ENCODE results near the gene CYFIP1.

Gene CYFIP1

DNA sequence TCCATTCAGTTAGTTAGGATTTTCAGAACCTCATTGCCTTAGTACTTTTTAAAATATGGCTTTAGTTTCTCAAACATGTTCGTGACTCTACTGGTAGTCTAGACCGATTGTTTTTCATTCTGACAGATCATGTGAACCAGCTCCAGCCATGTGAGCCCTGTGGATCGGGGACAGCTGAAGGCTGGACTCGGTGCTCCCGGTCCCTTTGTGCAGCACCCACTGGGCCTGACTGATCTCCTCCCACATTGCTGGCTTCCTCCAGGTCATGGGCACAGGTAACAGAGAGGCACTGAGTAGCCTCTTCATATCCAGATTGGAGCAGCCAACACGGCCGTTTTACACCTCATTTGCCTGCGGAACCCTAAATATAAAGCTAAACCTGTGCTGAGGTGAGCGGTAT lies 111.2 kb downstream of the CYFIP1 start:
- H3K27ac ChIP-seq, result no peak overlapping the region
- H3K27me3 ChIP-seq (ENCODE audit: insufficient read depth, low read depth), result no peaks in the 10 kb centered on the region
- no peak overlapping the region for H3K9ac ChIP-seq
- H3K4me3 ChIP-seq (IDR thresholded peaks at IDR 0.05; ENCODE audit: insufficient read depth, low read depth, low read length), result no peak overlapping the region
- no peaks in the 10 kb centered on the region for H3K79me2 ChIP-seq (ENCODE audit: insufficient read depth, low read depth)
- H2AFZ ChIP-seq (ENCODE audit: low read depth), result no peak overlapping the region
- H3K4me1 ChIP-seq (ENCODE audit: low read depth, poor library complexity, severe bottlenecking), result no peaks in the 10 kb centered on the region
- no peak overlapping the region for H3K4me2 ChIP-seq
- no peaks in the 10 kb centered on the region for H4K20me1 ChIP-seq (ENCODE audit: insufficient read depth)
- TF ChIP-seq, protein P1, sequence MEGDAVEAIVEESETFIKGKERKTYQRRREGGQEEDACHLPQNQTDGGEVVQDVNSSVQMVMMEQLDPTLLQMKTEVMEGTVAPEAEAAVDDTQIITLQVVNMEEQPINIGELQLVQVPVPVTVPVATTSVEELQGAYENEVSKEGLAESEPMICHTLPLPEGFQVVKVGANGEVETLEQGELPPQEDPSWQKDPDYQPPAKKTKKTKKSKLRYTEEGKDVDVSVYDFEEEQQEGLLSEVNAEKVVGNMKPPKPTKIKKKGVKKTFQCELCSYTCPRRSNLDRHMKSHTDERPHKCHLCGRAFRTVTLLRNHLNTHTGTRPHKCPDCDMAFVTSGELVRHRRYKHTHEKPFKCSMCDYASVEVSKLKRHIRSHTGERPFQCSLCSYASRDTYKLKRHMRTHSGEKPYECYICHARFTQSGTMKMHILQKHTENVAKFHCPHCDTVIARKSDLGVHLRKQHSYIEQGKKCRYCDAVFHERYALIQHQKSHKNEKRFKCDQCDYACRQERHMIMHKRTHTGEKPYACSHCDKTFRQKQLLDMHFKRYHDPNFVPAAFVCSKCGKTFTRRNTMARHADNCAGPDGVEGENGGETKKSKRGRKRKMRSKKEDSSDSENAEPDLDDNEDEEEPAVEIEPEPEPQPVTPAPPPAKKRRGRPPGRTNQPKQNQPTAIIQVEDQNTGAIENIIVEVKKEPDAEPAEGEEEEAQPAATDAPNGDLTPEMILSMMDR (conservative IDR thresholded peaks at IDR 0.05; ENCODE audit: low read depth, low read length), result no peak
- no peaks in the 10 kb centered on the region; the same call in 1 of the 2 replicates for H3K36me3 ChIP-seq (ENCODE audit: insufficient read depth)

DNA sequence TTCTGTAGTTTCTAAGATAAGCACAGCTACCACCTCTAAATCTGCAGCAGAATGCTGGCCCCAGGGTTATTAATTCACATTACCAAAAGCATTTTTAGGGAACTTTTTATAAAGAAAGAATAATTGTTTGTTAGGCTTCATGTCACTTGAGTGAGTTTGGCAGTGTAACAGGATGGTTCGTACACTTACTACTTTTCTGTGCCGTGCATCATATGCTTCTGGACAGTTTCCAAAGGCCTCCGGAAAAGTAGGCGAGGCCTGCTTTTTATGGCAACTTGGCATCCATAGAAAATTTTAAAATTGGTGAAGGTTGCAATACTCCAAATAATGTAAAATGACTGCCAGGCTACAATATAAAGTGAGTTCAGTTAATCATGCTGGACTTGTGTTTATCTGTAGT lies 111.7 kb downstream of the CYFIP1 start:
- Histone ChIP-seq H2AFZ (ENCODE audit: low read depth) (no peak overlapping the region), H3K4me1 (ENCODE audit: low read depth, poor library complexity, severe bottlenecking) (no peaks in the 10 kb centered on the region), H3K9ac (no peak overlapping the region), H3K4me2 (no peak overlapping the region), H3K4me3 (IDR thresholded peaks at IDR 0.05; ENCODE audit: insufficient read depth, low read depth, low read length) (no peak overlapping the region), H3K36me3 (ENCODE audit: insufficient read depth) (no peaks in the 10 kb centered on the region; the same call in 1 of the 2 replicates), H4K20me1 (ENCODE audit: insufficient read depth) (no peaks in the 10 kb centered on the region), H3K79me2 (ENCODE audit: insufficient read depth, low read depth) (no peaks in the 10 kb centered on the region), H3K27ac (no peak overlapping the region), H3K27me3 (ENCODE audit: insufficient read depth, low read depth) (no peaks in the 10 kb centered on the region)
- TF ChIP-seq, protein P1 (conservative IDR thresholded peaks at IDR 0.05; ENCODE audit: low read depth, low read length), result no peak

DNA sequence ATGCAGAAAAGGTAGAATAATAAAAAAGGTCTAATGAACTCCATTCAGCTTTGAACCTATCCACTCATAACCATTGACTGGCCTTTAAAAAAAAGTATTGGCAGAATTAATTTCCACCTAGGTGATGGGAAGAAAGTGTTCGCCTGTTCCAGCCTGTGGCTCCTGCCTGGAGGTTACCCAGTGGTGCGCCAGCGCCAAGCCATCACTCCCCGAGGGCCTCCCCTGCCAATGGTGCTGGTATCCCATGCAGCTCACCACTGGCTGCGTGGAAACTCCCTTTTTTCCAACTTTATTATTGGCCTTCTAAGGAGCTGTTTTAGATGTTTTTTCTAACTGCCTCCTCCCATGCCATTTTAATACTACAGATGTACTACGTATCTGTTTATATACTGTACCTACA lies 112.3 kb downstream of the CYFIP1 start:
- Histone ChIP-seq H3K9ac (no peak overlapping the region), H4K20me1 (ENCODE audit: insufficient read depth) (no peaks in the 10 kb centered on the region), H3K4me1 (ENCODE audit: low read depth, poor library complexity, severe bottlenecking) (no peaks in the 10 kb centered on the region), H3K79me2 (ENCODE audit: insufficient read depth, low read depth) (no peaks in the 10 kb centered on the region), H3K27ac (no peak overlapping the region), H3K36me3 (ENCODE audit: insufficient read depth) (no peaks in the 10 kb centered on the region; the same call in 1 of the 2 replicates), H2AFZ (ENCODE audit: low read depth) (no peak overlapping the region), H3K4me2 (no peak overlapping the region), H3K4me3 (IDR thresholded peaks at IDR 0.05; ENCODE audit: insufficient read depth, low read depth, low read length) (no peak overlapping the region), H3K27me3 (ENCODE audit: insufficient read depth, low read depth) (no peaks in the 10 kb centered on the region)
- TF ChIP-seq, protein P1 (conservative IDR thresholded peaks at IDR 0.05; ENCODE audit: low read depth, low read length), result no peak

DNA sequence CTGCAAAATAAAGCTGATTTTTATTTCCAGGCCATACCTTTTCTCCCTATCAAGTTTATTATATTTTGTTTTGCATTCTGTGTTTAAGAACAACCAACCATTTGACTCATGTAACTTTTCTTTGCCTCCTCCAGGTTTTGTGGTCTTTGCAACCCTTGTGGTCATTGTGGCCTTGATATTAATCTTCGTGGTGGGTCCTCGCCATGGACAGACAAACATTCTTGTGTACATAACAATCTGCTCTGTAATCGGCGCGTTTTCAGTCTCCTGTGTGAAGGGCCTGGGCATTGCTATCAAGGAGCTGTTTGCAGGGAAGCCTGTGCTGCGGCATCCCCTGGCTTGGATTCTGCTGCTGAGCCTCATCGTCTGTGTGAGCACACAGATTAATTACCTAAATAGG lies 114.1 kb downstream of the CYFIP1 start:
- H3K4me1 ChIP-seq (ENCODE audit: low read depth, poor library complexity, severe bottlenecking), result no peaks in the 10 kb centered on the region
- H3K27me3 ChIP-seq (ENCODE audit: insufficient read depth, low read depth), result no peaks in the 10 kb centered on the region
- H4K20me1 ChIP-seq (ENCODE audit: insufficient read depth), result no peaks in the 10 kb centered on the region
- H3K27ac ChIP-seq, result no peak overlapping the region
- TF ChIP-seq, protein P1 (conservative IDR thresholded peaks at IDR 0.05; ENCODE audit: low read depth, low read length), result no peak
- H3K36me3 ChIP-seq (ENCODE audit: insufficient read depth), result no peaks in the 10 kb centered on the region; the same call in 1 of the 2 replicates
- no peaks in the 10 kb centered on the region for H3K79me2 ChIP-seq (ENCODE audit: insufficient read depth, low read depth)
- no peak overlapping the region for H3K4me2 ChIP-seq
- no peak overlapping the region for H3K9ac ChIP-seq
- H2AFZ ChIP-seq (ENCODE audit: low read depth), result no peak overlapping the region
- H3K4me3 ChIP-seq (IDR thresholded peaks at IDR 0.05; ENCODE audit: insufficient read depth, low read depth, low read length), result no peak overlapping the region

All from KMS-11 (cell line).